PC-9 (cell line): ENCODE measurements around the gene PAK4. TPM values are rescaled to one million over a fixed set of nuclear protein-coding genes. Genes with fewer than 3 reads are reported as not detected.
"Not testable (repeated sequence)": the region's sequence is repeated elsewhere in the genome, so short reads cannot be mapped to it uniquely, and the experiment has no call there.

Source experiments
- BruUV-seq: library from RNA; stranded (reverse); fragments of 400-500 nt; replicated peaks from 2 replicates; lab custom pipeline; 2021; lab: Mats Ljungman, UMichigan
- CTCF ChIA-PET: fragments of 300-600 bp; sonication (Branson Sonifier 250); formaldehyde crosslinking; loops from one replicate; lab custom pipeline; 2022; ENCODE audit warnings: antibody characterized with exemption; lab: Charles Lee
- POLR2A ChIA-PET: fragments of 300-600 bp; sonication (Branson Sonifier 250); formaldehyde crosslinking; loops from one replicate; lab custom pipeline; 2022; ENCODE audit warnings: antibody characterized with exemption; ENCODE audit not compliant: unreplicated experiment; lab: Charles Lee
- DNase-seq, 2 experiments: peaks; one replicate each; pipeline versions ENCODE4 v3.0.0 to v3.0.0-alpha.2; 2015 to 2022; ENCODE audit warnings: mixed read lengths in 1 of 2
- H2AFZ ChIP-seq: fragments of 200-600 bp; sonication (generic); 2 replicates; pipeline ENCODE4 v1.8.1; 2017; ENCODE audit warnings: antibody characterized with exemption
- H3F3A ChIP-seq: fragments of 200-600 bp; sonication (generic); 2 replicates; pipeline ENCODE4 v1.8.1; 2017; ENCODE audit warnings: antibody characterized with exemption, mild to moderate bottlenecking, low read depth; ENCODE audit not compliant: insufficient read depth
- H3K27ac ChIP-seq: fragments of 200-600 bp; sonication (generic); 2 replicates; pipeline ENCODE4 v1.6.1; 2016; ENCODE audit warnings: mixed run types
- H3K27me3 ChIP-seq: fragments of 200-600 bp; sonication (generic); 2 replicates; pipeline ENCODE4 v1.6.1; 2016; ENCODE audit warnings: low read depth, mixed run types; ENCODE audit not compliant: insufficient read depth
- H3K36me3 ChIP-seq: fragments of 200-600 bp; sonication (generic); 2 replicates; pipeline ENCODE4 v1.6.1; 2016; ENCODE audit warnings: low read depth, mixed run types
- H3K4me1 ChIP-seq: fragments of 200-600 bp; sonication (generic); replicated peaks from 2 replicates; pipeline ENCODE4 v1.6.1; 2016; ENCODE audit warnings: mixed run types; ENCODE audit not compliant: insufficient read depth
- H3K4me2 ChIP-seq: fragments of 200-600 bp; sonication (generic); 2 replicates; pipeline ENCODE4 v1.6.1; 2017; ENCODE audit warnings: mixed run types
- H3K4me3 ChIP-seq: fragments of 200-600 bp; sonication (generic); 2 replicates; pipeline ENCODE4 v1.6.1; 2016; ENCODE audit warnings: mixed run types
- H3K79me2 ChIP-seq: fragments of 200-600 bp; sonication (generic); 2 replicates; pipeline ENCODE4 v1.6.1; 2017; ENCODE audit warnings: low read depth, mixed run types
- H3K9me2 ChIP-seq: fragments of 200-600 bp; sonication (generic); 2 replicates; pipeline ENCODE4 v1.8.1; 2017; ENCODE audit warnings: mild to moderate bottlenecking; ENCODE audit not compliant: insufficient read depth
- H3K9me3 ChIP-seq: fragments of 200-600 bp; sonication (generic); 2 replicates; pipeline ENCODE4 v1.8.1; 2016; ENCODE audit warnings: low read depth; ENCODE audit not compliant: insufficient read depth
- H4K20me1 ChIP-seq: fragments of 200-600 bp; sonication (generic); 2 replicates; pipeline ENCODE4 v1.8.1; 2017; ENCODE audit not compliant: insufficient read depth
- EZH2 ChIP-seq: fragments of 200-600 bp; sonication (generic); IDR thresholded peaks from 2 replicates; pipeline ENCODE4 v1.8.0; 2017; ENCODE audit warnings: antibody characterized with exemption, low read depth
- intact Hi-C: fragments of 100-400 bp; cut with micrococcal nuclease; formaldehyde crosslinking; loops from one replicate; pipeline ENCODE4 v1.10.0; 2022; ENCODE audit not compliant: unreplicated experiment
- total RNA-seq: library from RNA; stranded (reverse); gene quantifications from 2 replicates; pipeline ENCODE4 v1.2.3, GENCODE V29; 2021
- TF ChIP-seq, protein P1 (sequence below): fragments of 200-600 bp; sonication (generic); conservative IDR thresholded peaks from 2 replicates; pipeline ENCODE4 v1.6.1; 2017; ENCODE audit warnings: mixed run types, antibody characterized with exemption, mild to moderate bottlenecking, moderate library complexity

The PAK4 gene
- total RNA-seq, 1 experiment from 2014 or later, result 77.8 TPM

DNA sequence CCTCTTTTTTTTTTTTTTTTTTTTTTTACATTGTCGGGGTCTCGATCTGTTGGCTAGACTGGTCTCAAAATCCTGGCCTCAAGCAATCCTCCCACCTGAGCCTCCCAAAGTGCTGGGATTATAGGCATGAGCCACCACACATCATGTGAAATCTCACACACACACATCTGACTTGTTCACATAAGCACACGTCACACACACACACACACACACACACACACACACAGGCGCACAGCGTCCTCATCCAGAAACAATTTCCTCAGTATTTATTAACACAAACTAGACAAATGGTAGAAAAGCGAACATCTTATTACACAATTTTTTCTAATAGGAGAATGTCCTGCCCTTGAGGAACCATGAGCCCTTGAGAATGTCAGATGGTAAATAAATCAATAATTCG, 83.6 kb downstream of the PAK4 start:
- peaks cover 5% of the 10 kb centered on the region; the same call in 1 of the 2 replicates for H3F3A ChIP-seq
- CTCF ChIA-PET, result no interaction called here
- TF ChIP-seq EZH2, result no peak
- TF ChIP-seq, protein P1, sequence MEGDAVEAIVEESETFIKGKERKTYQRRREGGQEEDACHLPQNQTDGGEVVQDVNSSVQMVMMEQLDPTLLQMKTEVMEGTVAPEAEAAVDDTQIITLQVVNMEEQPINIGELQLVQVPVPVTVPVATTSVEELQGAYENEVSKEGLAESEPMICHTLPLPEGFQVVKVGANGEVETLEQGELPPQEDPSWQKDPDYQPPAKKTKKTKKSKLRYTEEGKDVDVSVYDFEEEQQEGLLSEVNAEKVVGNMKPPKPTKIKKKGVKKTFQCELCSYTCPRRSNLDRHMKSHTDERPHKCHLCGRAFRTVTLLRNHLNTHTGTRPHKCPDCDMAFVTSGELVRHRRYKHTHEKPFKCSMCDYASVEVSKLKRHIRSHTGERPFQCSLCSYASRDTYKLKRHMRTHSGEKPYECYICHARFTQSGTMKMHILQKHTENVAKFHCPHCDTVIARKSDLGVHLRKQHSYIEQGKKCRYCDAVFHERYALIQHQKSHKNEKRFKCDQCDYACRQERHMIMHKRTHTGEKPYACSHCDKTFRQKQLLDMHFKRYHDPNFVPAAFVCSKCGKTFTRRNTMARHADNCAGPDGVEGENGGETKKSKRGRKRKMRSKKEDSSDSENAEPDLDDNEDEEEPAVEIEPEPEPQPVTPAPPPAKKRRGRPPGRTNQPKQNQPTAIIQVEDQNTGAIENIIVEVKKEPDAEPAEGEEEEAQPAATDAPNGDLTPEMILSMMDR, result no peak
- no peak for DNase-seq
- H3K9me3 ChIP-seq, result no peaks in the 10 kb centered on the region
- BruUV-seq, result no TSS peak
- no peaks in the 10 kb centered on the region for H3K9me2 ChIP-seq
- no peak overlapping the region for H2AFZ ChIP-seq
- H3K27me3 ChIP-seq, result no peaks in the 10 kb centered on the region
- H3K4me2 ChIP-seq, result no peak overlapping the region
- intact Hi-C loops, result no loop called here
- no peak overlapping the region for H3K4me3 ChIP-seq
- no peaks in the 10 kb centered on the region for H3K4me1 ChIP-seq
- H3K27ac ChIP-seq, result no peak overlapping the region
- no peaks in the 10 kb centered on the region for H3K79me2 ChIP-seq
- H4K20me1 ChIP-seq, result no peaks in the 10 kb centered on the region
- POLR2A ChIA-PET, result no interaction called here
- H3K36me3 ChIP-seq, result no peaks in the 10 kb centered on the region

GRCh38 chr19:39211731-39212374, 86.3 kb downstream of the PAK4 start:
- H3K27me3 ChIP-seq, result no peaks in the 10 kb centered on the region
- H3K4me2 ChIP-seq, result no peak overlapping the region
- no peak overlapping the region for H3K4me3 ChIP-seq
- ChIA-PET CTCF (interaction anchor here (0.6 to 0.7 kb wide), 2 partner anchors 602 to 814 kb away, joined by 12 to 13 read pairs; no protein-coding TSS in a partner anchor), POLR2A (no interaction called here)
- no peak overlapping the region for H3K27ac ChIP-seq
- no peaks in the 10 kb centered on the region for H3K79me2 ChIP-seq
- no peaks in the 10 kb centered on the region for H4K20me1 ChIP-seq
- H3K9me3 ChIP-seq, result no peaks in the 10 kb centered on the region
- H3K4me1 ChIP-seq, result no peaks in the 10 kb centered on the region
- peaks cover 5% of the 10 kb centered on the region; the same call in 1 of the 2 replicates for H3F3A ChIP-seq
- no peak overlapping the region for H2AFZ ChIP-seq
- no peaks in the 10 kb centered on the region for H3K9me2 ChIP-seq
- DNase-seq, result no peak
- BruUV-seq, result no TSS peak
- intact Hi-C loops, result loop anchor here (1.0 to 2.0 kb wide), 2 partner anchors 116 to 199 kb away; no protein-coding TSS in a partner anchor
- TF ChIP-seq, protein P1, result no peak
- no peak for TF ChIP-seq EZH2
- H3K36me3 ChIP-seq, result no peaks in the 10 kb centered on the region

DNA sequence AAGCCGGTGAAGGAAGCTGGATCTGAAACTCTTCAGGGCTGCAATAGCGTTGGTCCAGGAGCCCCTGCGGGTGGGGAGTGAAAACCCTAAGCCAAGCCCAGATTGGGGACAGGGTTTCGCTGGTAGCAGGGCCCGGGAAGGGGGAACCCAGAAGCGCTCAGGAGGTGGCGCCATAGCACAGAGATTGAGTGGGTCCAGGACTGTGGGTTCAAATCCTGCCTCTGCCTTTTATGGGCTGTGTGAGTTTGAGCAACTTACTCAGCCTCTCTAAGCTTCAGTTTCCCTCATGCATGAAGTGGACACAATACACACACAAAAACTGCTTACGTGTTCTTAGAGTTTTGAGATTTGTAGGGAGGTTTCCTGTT, 86.8 kb downstream of the PAK4 start:
- peak in 1 of 2 experiments; percentile 40 for DNase-seq
- no TSS peak for BruUV-seq
- CTCF ChIA-PET, result no interaction called here

GRCh38 chr19:39215323-39215722, 89.7 kb downstream of the PAK4 start:
- H3K4me3 ChIP-seq, DNase-seq, BruUV-seq, H3F3A ChIP-seq, CTCF ChIA-PET, H3K36me3 ChIP-seq, H3K79me2 ChIP-seq, H3K4me1 ChIP-seq, H3K4me2 ChIP-seq, H3K9me2 ChIP-seq, H2AFZ ChIP-seq, H3K27me3 ChIP-seq, POLR2A ChIA-PET, H4K20me1 ChIP-seq, H3K27ac ChIP-seq, H3K9me3 ChIP-seq, intact Hi-C loops: not testable (repeated sequence)

More for the DNA sequence above, 86.8 kb downstream of the PAK4 start:
- Histone ChIP-seq H3K9me3 (no peaks in the 10 kb centered on the region), H3F3A (peaks cover 5% of the 10 kb centered on the region; the same call in 1 of the 2 replicates), H3K9me2 (no peaks in the 10 kb centered on the region), H3K4me2 (no peak overlapping the region), H3K4me1 (no peaks in the 10 kb centered on the region), H3K4me3 (no peak overlapping the region), H3K27me3 (no peaks in the 10 kb centered on the region), H3K79me2 (no peaks in the 10 kb centered on the region), H2AFZ (no peak overlapping the region), H3K27ac (no peak overlapping the region), H3K36me3 (no peaks in the 10 kb centered on the region), H4K20me1 (no peaks in the 10 kb centered on the region)
- intact Hi-C loops, result loop anchor here (1.0 to 2.0 kb wide), 2 partner anchors 116 to 198 kb away; no protein-coding TSS in a partner anchor
- no peak for TF ChIP-seq EZH2
- TF ChIP-seq, protein P1, result peak; percentile 59
- POLR2A ChIA-PET, result no interaction called here
